CD4-positive, alpha-beta T cell treated with Interleukin-1 beta for 1 hour (primary cell): ENCODE data around the gene DENND1B.

Experiments used
- DNase-seq, 2 donors: peaks; one replicate each; pipeline ENCODE4 v3.0.0-alpha.2; 2020 to 2022

DENND1B gene

GRCh38 chr1:197683280-197683679, 92.0 kb downstream of the DENND1B start:
- no peak for DNase-seq

GRCh38 chr1:197680311-197680710, 95.0 kb downstream of the DENND1B start:
- no peak for DNase-seq

- no peak for DNase-seq
Measured at GRCh38 chr1:197677752-197678295, 97.5 kb downstream of the DENND1B start.

- no peak for DNase-seq
Measured at GRCh38 chr1:197677313-197677712, 98.0 kb downstream of the DENND1B start.

GRCh38 chr1:197675583-197676208, 99.6 kb downstream of the DENND1B start:
- no peak for DNase-seq

GRCh38 chr1:197674286-197674685, 101.0 kb downstream of the DENND1B start:
- DNase-seq: no peak

- DNase-seq: no peak
Measured at GRCh38 chr1:197673292-197673691, 102.0 kb downstream of the DENND1B start.

GRCh38 chr1:197672347-197672746, 102.9 kb downstream of the DENND1B start:
- no peak for DNase-seq

- no peak for DNase-seq
Measured at GRCh38 chr1:197671920-197672319, 103.4 kb downstream of the DENND1B start.

- DNase-seq: no peak
Measured at GRCh38 chr1:197671140-197671539, 104.1 kb downstream of the DENND1B start.

- DNase-seq: no peak
Measured at GRCh38 chr1:197666769-197667285, 108.5 kb downstream of the DENND1B start.

GRCh38 chr1:197664391-197664790, 110.9 kb downstream of the DENND1B start:
- no peak for DNase-seq

- DNase-seq: no peak
Measured at GRCh38 chr1:197663162-197663953, 111.9 kb downstream of the DENND1B start.

GRCh38 chr1:197660389-197660788, 114.9 kb downstream of the DENND1B start:
- DNase-seq: no peak

GRCh38 chr1:197659171-197659570, 116.1 kb downstream of the DENND1B start:
- no peak for DNase-seq

GRCh38 chr1:197649188-197649587, 126.1 kb downstream of the DENND1B start:
- DNase-seq: no peak

GRCh38 chr1:197638316-197638715, 137.0 kb downstream of the DENND1B start:
- no peak for DNase-seq

GRCh38 chr1:197637406-197637805, 137.9 kb downstream of the DENND1B start:
- no peak for DNase-seq

- DNase-seq: no peak
Measured at GRCh38 chr1:197633447-197634078, 141.7 kb downstream of the DENND1B start.

- no peak for DNase-seq
Measured at GRCh38 chr1:197632651-197633050, 142.6 kb downstream of the DENND1B start.

GRCh38 chr1:197632005-197632404, 143.3 kb downstream of the DENND1B start:
- no peak for DNase-seq

GRCh38 chr1:197622371-197622770, 152.9 kb downstream of the DENND1B start:
- DNase-seq: no peak

GRCh38 chr1:197621761-197622160, 153.5 kb downstream of the DENND1B start:
- no peak for DNase-seq
